ENCODE data around the gene ANK3. TPM values are rescaled to one million over a fixed set of nuclear protein-coding genes. Genes with fewer than 3 reads are reported as not detected.

The ANK3 gene
- total and polyA plus RNA-seq, 2 experiments from 2014 or later = 26.2 to 49.0 TPM

DNA sequence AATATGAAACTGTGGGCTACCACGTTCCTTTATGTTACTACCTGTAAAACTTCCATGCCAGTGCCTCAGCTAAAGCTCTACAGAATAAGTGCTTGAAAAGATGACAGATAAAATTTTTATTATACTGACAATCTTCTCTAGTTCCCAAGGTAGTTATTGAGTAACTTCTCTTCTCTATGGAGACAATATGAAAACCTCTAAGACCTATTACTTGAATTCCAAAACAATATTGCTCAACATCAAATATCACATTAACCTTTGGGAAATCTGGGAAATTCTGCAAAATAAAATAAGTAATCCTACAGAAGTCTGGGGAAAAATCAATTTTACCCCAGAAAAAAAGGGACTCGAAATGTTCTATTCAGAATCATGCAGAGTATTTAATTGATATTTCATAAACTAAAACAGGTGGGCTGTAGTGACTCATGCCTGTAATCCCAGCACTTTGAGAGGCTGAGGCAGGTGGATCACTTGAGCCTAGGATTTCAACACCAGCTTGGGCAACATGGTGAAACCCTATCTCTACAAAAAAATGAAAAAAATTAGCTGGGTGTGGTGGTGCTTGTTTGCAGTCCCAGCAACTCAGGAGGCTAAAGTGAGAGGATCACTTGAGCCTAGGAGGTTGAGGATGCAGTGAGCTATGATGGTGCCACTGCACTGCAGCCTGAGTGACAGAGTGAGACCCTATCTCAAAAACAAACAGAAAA is 23.8 kb upstream of the ANK3 start:
- Histone ChIP-seq H2AFZ (no peak overlapping the region), H3K79me2 (no peaks in the 10 kb centered on the region), H3K27ac (no peak overlapping the region), H3K9me2 (replicated peaks; ENCODE audit: insufficient read depth) (no peaks in the 10 kb centered on the region), H3K4me1 (ENCODE audit: insufficient read depth) (peaks cover 2% of the 10 kb centered on the region), H4K20me1 (ENCODE audit: insufficient read depth, poor library complexity, severe bottlenecking) (no peaks in the 10 kb centered on the region), H3K4me2 (no peak overlapping the region), H3K9me3 (ENCODE audit: low read depth) (no peaks in the 10 kb centered on the region), H3K4me3 (no peak overlapping the region), H3K36me3 (replicated peaks; ENCODE audit: insufficient read depth, low read depth) (no peaks in the 10 kb centered on the region), H3K27me3 (no peaks in the 10 kb centered on the region)
- DNase-seq (ENCODE audit: low spot score) = no peak
- WGBS (ENCODE audit: low lambda C conversion rate, missing lambda C conversion rate) = 92% methylated on average over 2 of the region's 2 CpGs
- no peak for TF ChIP-seq EZH2phosphoT487 (IDR thresholded peaks at IDR 0.05; ENCODE audit: low read depth, severe bottlenecking, unreplicated experiment)
- TF ChIP-seq, protein P1, sequence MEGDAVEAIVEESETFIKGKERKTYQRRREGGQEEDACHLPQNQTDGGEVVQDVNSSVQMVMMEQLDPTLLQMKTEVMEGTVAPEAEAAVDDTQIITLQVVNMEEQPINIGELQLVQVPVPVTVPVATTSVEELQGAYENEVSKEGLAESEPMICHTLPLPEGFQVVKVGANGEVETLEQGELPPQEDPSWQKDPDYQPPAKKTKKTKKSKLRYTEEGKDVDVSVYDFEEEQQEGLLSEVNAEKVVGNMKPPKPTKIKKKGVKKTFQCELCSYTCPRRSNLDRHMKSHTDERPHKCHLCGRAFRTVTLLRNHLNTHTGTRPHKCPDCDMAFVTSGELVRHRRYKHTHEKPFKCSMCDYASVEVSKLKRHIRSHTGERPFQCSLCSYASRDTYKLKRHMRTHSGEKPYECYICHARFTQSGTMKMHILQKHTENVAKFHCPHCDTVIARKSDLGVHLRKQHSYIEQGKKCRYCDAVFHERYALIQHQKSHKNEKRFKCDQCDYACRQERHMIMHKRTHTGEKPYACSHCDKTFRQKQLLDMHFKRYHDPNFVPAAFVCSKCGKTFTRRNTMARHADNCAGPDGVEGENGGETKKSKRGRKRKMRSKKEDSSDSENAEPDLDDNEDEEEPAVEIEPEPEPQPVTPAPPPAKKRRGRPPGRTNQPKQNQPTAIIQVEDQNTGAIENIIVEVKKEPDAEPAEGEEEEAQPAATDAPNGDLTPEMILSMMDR (IDR thresholded peaks at IDR 0.05; ENCODE audit: poor library complexity) = no peak
- no peak for TF ChIP-seq EZH2 (IDR thresholded peaks at IDR 0.05; ENCODE audit: borderline replicate concordance)

DNA sequence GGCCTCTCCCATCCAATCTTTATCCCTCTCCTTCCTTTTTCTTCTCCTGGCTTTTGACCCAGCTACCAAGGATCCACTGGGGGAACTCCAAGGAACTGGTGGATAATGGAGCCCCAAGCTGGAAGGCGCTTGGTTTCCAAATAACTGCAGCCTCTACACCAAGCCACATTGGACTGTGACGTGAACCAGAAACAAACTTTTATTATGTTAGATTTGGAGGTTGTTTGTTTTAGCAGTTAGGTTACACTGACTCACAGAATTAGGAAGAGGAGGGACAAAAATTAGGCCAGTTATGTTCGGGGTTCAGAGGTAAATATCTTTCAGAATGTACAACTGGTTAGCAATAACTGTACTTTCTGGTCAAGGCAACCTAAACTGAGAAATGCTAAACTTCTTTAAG is 21.3 kb upstream of the ANK3 start:
- Histone ChIP-seq H3K27me3 (no peaks in the 10 kb centered on the region), H3K9me3 (ENCODE audit: low read depth) (no peaks in the 10 kb centered on the region), H3K36me3 (replicated peaks; ENCODE audit: insufficient read depth, low read depth) (no peaks in the 10 kb centered on the region), H3K79me2 (no peaks in the 10 kb centered on the region), H2AFZ (no peak overlapping the region), H3K4me1 (ENCODE audit: insufficient read depth) (peaks cover 2% of the 10 kb centered on the region), H3K4me2 (no peak overlapping the region), H3K9me2 (replicated peaks; ENCODE audit: insufficient read depth) (no peaks in the 10 kb centered on the region), H3K27ac (no peak overlapping the region), H3K4me3 (no peak overlapping the region), H4K20me1 (ENCODE audit: insufficient read depth, poor library complexity, severe bottlenecking) (no peaks in the 10 kb centered on the region)
- TF ChIP-seq EZH2 (IDR thresholded peaks at IDR 0.05; ENCODE audit: borderline replicate concordance) = no peak
- no peak for TF ChIP-seq EZH2phosphoT487 (IDR thresholded peaks at IDR 0.05; ENCODE audit: low read depth, severe bottlenecking, unreplicated experiment)
- TF ChIP-seq, protein P1 (IDR thresholded peaks at IDR 0.05; ENCODE audit: poor library complexity) = no peak
- WGBS (ENCODE audit: low lambda C conversion rate, missing lambda C conversion rate) = 90% methylated on average over 3 of the region's 3 CpGs
- no peak for DNase-seq (ENCODE audit: low spot score)

DNA sequence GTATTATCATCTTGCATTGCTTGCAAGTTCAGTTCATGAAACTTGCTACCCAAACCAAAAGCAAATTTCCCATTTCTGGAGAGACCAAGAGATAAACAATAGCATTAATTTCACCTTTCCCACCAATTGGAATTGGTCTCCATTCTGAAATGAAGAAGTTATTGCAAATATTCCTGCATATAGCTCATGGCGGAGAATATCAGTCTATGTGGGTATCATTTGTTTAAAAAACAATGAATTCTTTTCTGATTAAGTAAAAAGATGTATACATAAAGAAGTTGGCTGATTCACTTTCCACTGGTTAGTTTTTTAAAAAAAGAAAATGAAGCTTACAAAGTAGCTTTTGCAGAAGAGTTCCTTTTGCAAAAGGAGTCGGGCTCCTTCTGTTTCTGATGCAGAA is 19.5 kb upstream of the ANK3 start:
- H3K27ac ChIP-seq = no peak overlapping the region
- H3K36me3 ChIP-seq (replicated peaks; ENCODE audit: insufficient read depth, low read depth) = no peaks in the 10 kb centered on the region
- 94% methylated on average over 2 of the region's 2 CpGs for WGBS (ENCODE audit: low lambda C conversion rate, missing lambda C conversion rate)
- no peak overlapping the region for H3K4me3 ChIP-seq
- no peak for DNase-seq (ENCODE audit: low spot score)
- no peaks in the 10 kb centered on the region for H3K4me1 ChIP-seq (ENCODE audit: insufficient read depth)
- no peak overlapping the region for H3K4me2 ChIP-seq
- H4K20me1 ChIP-seq (ENCODE audit: insufficient read depth, poor library complexity, severe bottlenecking) = no peaks in the 10 kb centered on the region
- no peak overlapping the region for H2AFZ ChIP-seq
- TF ChIP-seq, protein P1 (IDR thresholded peaks at IDR 0.05; ENCODE audit: poor library complexity) = no peak
- no peak for TF ChIP-seq EZH2 (IDR thresholded peaks at IDR 0.05; ENCODE audit: borderline replicate concordance)
- TF ChIP-seq EZH2phosphoT487 (IDR thresholded peaks at IDR 0.05; ENCODE audit: low read depth, severe bottlenecking, unreplicated experiment) = no peak
- no peaks in the 10 kb centered on the region for H3K9me2 ChIP-seq (replicated peaks; ENCODE audit: insufficient read depth)
- H3K79me2 ChIP-seq = no peaks in the 10 kb centered on the region
- H3K27me3 ChIP-seq = no peaks in the 10 kb centered on the region
- H3K9me3 ChIP-seq (ENCODE audit: low read depth) = no peaks in the 10 kb centered on the region
